WTC11 (cell line): Measurements from ENCODE around the gene FLT3LG. TPM values are rescaled to one million over a fixed set of nuclear protein-coding genes. Genes with fewer than 3 reads are reported as not detected.
A peak's percentile ranks its signal among the peaks of the same experiment; 100 is the strongest.

ENCODE experiments used
- AR ChIP-seq: fragments of 250-450 bp; sonication (Bioruptor Pico); IDR thresholded peaks from 2 replicates; pipeline ENCODE4 v1.9.0; 2021; ENCODE audit warnings: mild to moderate bottlenecking
- CBFB ChIP-seq: sonication (generic); formaldehyde crosslinking; IDR thresholded peaks from 2 replicates; pipeline ENCODE4 v1.8.1; 2022; ENCODE audit warnings: mild to moderate bottlenecking, low read depth, missing genetic modification reagents
- CDX4 ChIP-seq: fragments of 250-450 bp; sonication (Bioruptor Pico); IDR thresholded peaks from 2 replicates; pipeline ENCODE4 v1.9.0; 2021; ENCODE audit warnings: moderate library complexity, mild to moderate bottlenecking, inconsistent platforms, borderline replicate concordance
- CREB1 ChIP-seq: sonication (generic); formaldehyde crosslinking; IDR thresholded peaks from 2 replicates; pipeline ENCODE4 v1.8.0; 2023; ENCODE audit warnings: mild to moderate bottlenecking, missing genetic modification reagents
- EMX1 ChIP-seq: fragments of 250-450 bp; sonication (Bioruptor Pico); IDR thresholded peaks from 2 replicates; pipeline ENCODE4 v1.8.0; 2021; ENCODE audit warnings: mild to moderate bottlenecking
- ESRRA ChIP-seq: sonication (generic); formaldehyde crosslinking; IDR thresholded peaks from 2 replicates; pipeline ENCODE4 v1.8.1; 2022; ENCODE audit warnings: mild to moderate bottlenecking, missing genetic modification reagents, borderline replicate concordance
- FOXP4 ChIP-seq: sonication (generic); formaldehyde crosslinking; IDR thresholded peaks from 2 replicates; pipeline ENCODE4 v1.8.0; 2022; ENCODE audit warnings: mild to moderate bottlenecking, missing genetic modification reagents
- GTF2I ChIP-seq: fragments of 250-450 bp; sonication (Bioruptor Pico); conservative IDR thresholded peaks from 2 replicates; pipeline ENCODE4 v1.4.0; 2021; ENCODE audit warnings: mild to moderate bottlenecking
- HMGA2 ChIP-seq: fragments of 250-450 bp; sonication (Bioruptor Pico); IDR thresholded peaks from 2 replicates; pipeline ENCODE4 v1.4.0; 2021; ENCODE audit warnings: mild to moderate bottlenecking, moderate library complexity
- IRF2 ChIP-seq: sonication (generic); formaldehyde crosslinking; IDR thresholded peaks from 2 replicates; pipeline ENCODE4 v1.8.0; 2022; ENCODE audit warnings: low read depth, missing genetic modification reagents, borderline replicate concordance
- KAT7 ChIP-seq: sonication (generic); formaldehyde crosslinking; IDR thresholded peaks from 2 replicates; pipeline ENCODE4 v1.8.1; 2023; ENCODE audit warnings: missing genetic modification reagents, mild to moderate bottlenecking, borderline replicate concordance
- MAX ChIP-seq: sonication (generic); formaldehyde crosslinking; IDR thresholded peaks from 2 replicates; pipeline ENCODE4 v1.8.0; 2022; ENCODE audit warnings: mild to moderate bottlenecking, missing genetic modification reagents
- NFATC4 ChIP-seq: fragments of 250-450 bp; sonication (Bioruptor Pico); IDR thresholded peaks from 2 replicates; pipeline ENCODE4 v1.9.0; 2021; ENCODE audit warnings: mild to moderate bottlenecking
- NR1H2 ChIP-seq: sonication (generic); formaldehyde crosslinking; IDR thresholded peaks from 2 replicates; pipeline ENCODE4 v1.9.0; 2021; ENCODE audit warnings: mild to moderate bottlenecking, moderate library complexity, missing genetic modification reagents
- SMAD3 ChIP-seq: sonication (generic); formaldehyde crosslinking; IDR thresholded peaks from 2 replicates; pipeline ENCODE4 v1.8.0; 2022; ENCODE audit warnings: missing genetic modification reagents, mild to moderate bottlenecking, borderline replicate concordance
- SMAD4 ChIP-seq: sonication (generic); formaldehyde crosslinking; IDR thresholded peaks from 2 replicates; pipeline ENCODE4 v1.8.0; 2022; ENCODE audit warnings: mild to moderate bottlenecking, missing genetic modification reagents
- SP1 ChIP-seq: sonication (generic); formaldehyde crosslinking; conservative IDR thresholded peaks from 2 replicates; pipeline ENCODE4 v1.8.1; 2022; ENCODE audit warnings: missing genetic modification reagents
- TEAD1 ChIP-seq: sonication (generic); formaldehyde crosslinking; IDR thresholded peaks from 2 replicates; pipeline ENCODE4 v1.8.0; 2022; ENCODE audit warnings: mild to moderate bottlenecking, missing genetic modification reagents
- TEAD4 ChIP-seq: sonication (generic); formaldehyde crosslinking; IDR thresholded peaks from 2 replicates; pipeline ENCODE4 v1.8.0; 2022; ENCODE audit warnings: mild to moderate bottlenecking, missing genetic modification reagents
- USF2 ChIP-seq: sonication (generic); formaldehyde crosslinking; IDR thresholded peaks from 2 replicates; pipeline ENCODE4 v1.8.1; 2023; ENCODE audit warnings: mild to moderate bottlenecking, missing genetic modification reagents, moderate library complexity
- ZNF263 ChIP-seq: sonication (generic); formaldehyde crosslinking; IDR thresholded peaks from 2 replicates; pipeline ENCODE4 v1.8.1; 2022; ENCODE audit warnings: low read depth, mild to moderate bottlenecking, moderate library complexity, missing genetic modification reagents
- ZNF396 ChIP-seq: fragments of 250-450 bp; sonication (Bioruptor Pico); IDR thresholded peaks from 2 replicates; pipeline ENCODE4 v1.8.0; 2021; ENCODE audit warnings: mild to moderate bottlenecking, moderate library complexity, borderline replicate concordance
- ZNF416 ChIP-seq: fragments of 250-450 bp; sonication (Bioruptor Pico); IDR thresholded peaks from 2 replicates; pipeline ENCODE4 v1.9.0; 2021; ENCODE audit warnings: mild to moderate bottlenecking, inconsistent platforms
- ZNF425 ChIP-seq: fragments of 250-450 bp; sonication (Bioruptor Pico); conservative IDR thresholded peaks from 2 replicates; pipeline ENCODE4 v1.9.0; 2021; ENCODE audit warnings: mild to moderate bottlenecking
- ZNF512 ChIP-seq: sonication (generic); formaldehyde crosslinking; IDR thresholded peaks from 2 replicates; pipeline ENCODE4 v1.8.1; 2022; ENCODE audit warnings: missing genetic modification reagents, borderline replicate concordance
- total RNA-seq: library from RNA; stranded (reverse); gene quantifications from 3 replicates; pipeline ENCODE4 v1.2.3, GENCODE V29; 2021

The FLT3LG gene
- total RNA-seq, 1 experiment from 2014 or later = 2.9 TPM

GRCh38 chr19:49451430-49452181, 22.4 kb upstream of the FLT3LG start, which contains the start of gene PIH1D1 (continued):
- no peak for TF ChIP-seq ZNF425 (CRISPR knock-in tag)
- TF ChIP-seq CDX4 = no peak
- TF ChIP-seq KAT7 (CRISPR knock-in tag) = no peak
- no peak for TF ChIP-seq NR1H2
- no peak for TF ChIP-seq CBFB (CRISPR knock-in tag)
- TF ChIP-seq CREB1 (CRISPR knock-in tag) = no peak
- TF ChIP-seq EMX1 = no peak
- TF ChIP-seq NFATC4 = no peak
- TF ChIP-seq MAX (CRISPR knock-in tag) = peak; percentile 70
- TF ChIP-seq ZNF396 (CRISPR knock-in tag) = no peak
- no peak for TF ChIP-seq ESRRA
- no peak for TF ChIP-seq TEAD1 (CRISPR knock-in tag)
- 0 out of 2 replicates have a peak, but pooled peaks have one; percentile 40 for TF ChIP-seq FOXP4 (CRISPR knock-in tag)
- no peak for TF ChIP-seq TEAD4 (CRISPR knock-in tag)
- peak; percentile 61; the same call in 1 of the 2 replicates for TF ChIP-seq SMAD4 (CRISPR knock-in tag)
- no peak for TF ChIP-seq ZNF512 (CRISPR knock-in tag)
- TF ChIP-seq USF2 = no peak
- no peak for TF ChIP-seq ZNF263 (CRISPR knock-in tag)
- no peak for TF ChIP-seq HMGA2 (CRISPR knock-in tag)
- TF ChIP-seq SMAD3 = no peak
- no peak for TF ChIP-seq ZNF416 (CRISPR knock-in tag)
- no peak for TF ChIP-seq GTF2I (CRISPR knock-in tag)
- peak; percentile 81 for TF ChIP-seq SP1 (CRISPR knock-in tag)
- TF ChIP-seq AR = no peak
- TF ChIP-seq IRF2 (CRISPR knock-in tag) = no peak
- TF ChIP-seq, all 79 proteins: peak for 9
